ENCODE measurements around the gene FA2H.
"Not testable (repeated sequence)": the region's sequence is repeated elsewhere in the genome, so short reads cannot be mapped to it uniquely, and the experiment has no call there.

Gene FA2H

GRCh38 chr16:74724820-74725549 is 49.6 kb downstream of the FA2H start:
- no peak for DNase-seq (ENCODE audit: low read depth in 2 of 2)

GRCh38 chr16:74723256-74723655 is 51.4 kb downstream of the FA2H start:
- DNase-seq (ENCODE audit: low read depth in 2 of 2), result no peak

- not testable (repeated sequence) for DNase-seq (ENCODE audit: low read depth in 2 of 2)
These were observed 52.5 kb downstream of the FA2H start for GRCh38 chr16:74722156-74722555.

DNA sequence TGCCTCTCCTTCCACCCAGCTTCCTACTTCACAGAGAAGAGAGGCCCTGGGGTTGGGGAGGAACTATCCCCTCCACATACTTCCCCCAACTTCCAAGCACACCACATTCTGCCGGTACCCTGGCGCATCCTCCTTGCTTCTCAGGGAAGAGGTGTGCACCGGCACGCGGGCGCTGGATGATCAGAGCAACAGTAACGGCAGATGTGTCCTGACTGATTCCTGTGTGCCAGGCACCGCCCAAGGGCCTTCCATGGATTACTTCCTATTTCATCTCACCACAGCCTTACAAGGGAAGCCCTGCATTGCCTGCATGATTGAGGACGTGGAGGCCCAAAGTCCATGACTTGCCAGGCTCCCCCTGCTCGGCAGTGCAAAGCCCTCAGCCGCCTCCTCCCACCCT is 52.9 kb downstream of the FA2H start:
- DNase-seq (ENCODE audit: low read depth in 2 of 2), result no peak

GRCh38 chr16:74720579-74720978 is 54.0 kb downstream of the FA2H start:
- DNase-seq (ENCODE audit: low read depth in 2 of 2), result no peak

DNA sequence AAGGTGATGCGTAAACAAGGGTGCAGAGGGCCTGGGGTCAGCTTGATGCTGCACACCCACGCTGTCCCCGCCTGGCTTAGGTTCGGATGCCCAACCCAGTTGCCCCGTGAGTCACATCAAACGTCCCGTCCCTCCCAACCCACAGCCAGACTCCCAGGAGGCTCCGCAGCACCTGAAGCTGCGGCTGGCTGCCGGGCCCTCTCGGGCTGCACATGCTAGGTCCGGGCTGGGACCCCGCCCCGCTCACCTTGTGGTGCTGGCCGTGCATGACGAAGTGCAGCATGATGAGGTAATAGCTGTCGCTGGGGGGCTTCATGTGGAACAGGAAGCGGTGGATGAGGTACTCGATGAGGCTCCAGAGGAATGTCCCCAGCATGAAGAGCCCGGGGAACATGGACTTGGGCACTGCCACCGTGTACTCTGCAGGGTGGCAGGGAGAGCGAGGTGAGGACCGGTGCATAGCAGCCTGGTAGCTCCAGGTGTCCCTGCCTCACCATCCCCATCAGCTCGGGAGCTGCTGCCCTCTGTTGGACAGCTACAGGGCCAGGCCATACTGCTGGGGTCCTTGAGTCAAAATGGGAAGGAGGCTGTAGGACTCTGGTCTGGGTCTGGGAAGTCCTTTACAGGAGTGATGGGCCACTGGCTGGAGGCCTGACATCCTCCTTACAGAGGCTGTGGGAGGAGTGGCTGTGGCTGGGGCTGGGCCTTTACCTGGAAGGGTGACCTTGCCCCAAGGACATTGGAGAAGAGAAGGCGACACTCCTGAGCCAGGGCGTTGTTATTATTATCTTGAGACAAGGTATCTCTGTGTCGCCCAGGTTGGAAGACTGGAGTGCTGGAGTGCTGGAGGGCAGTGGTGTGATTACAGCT is 55.6 kb downstream of the FA2H start:
- no peak for DNase-seq (ENCODE audit: low read depth in 2 of 2)

GRCh38 chr16:74718140-74718539 is 56.5 kb downstream of the FA2H start:
- no peak for DNase-seq (ENCODE audit: low read depth in 2 of 2)

GRCh38 chr16:74717367-74717766 is 57.3 kb downstream of the FA2H start:
- DNase-seq (ENCODE audit: low read depth in 2 of 2), result no peak

- no peak for DNase-seq (ENCODE audit: low read depth in 2 of 2)
These were observed 58.3 kb downstream of the FA2H start for GRCh38 chr16:74716355-74716754.

- no peak for DNase-seq (ENCODE audit: low read depth in 2 of 2)
These were observed 60.7 kb downstream of the FA2H start for GRCh38 chr16:74713876-74714275.

- DNase-seq (ENCODE audit: low read depth in 2 of 2), result no peak
These were observed 61.3 kb downstream of the FA2H start for GRCh38 chr16:74713325-74713724.

DNA sequence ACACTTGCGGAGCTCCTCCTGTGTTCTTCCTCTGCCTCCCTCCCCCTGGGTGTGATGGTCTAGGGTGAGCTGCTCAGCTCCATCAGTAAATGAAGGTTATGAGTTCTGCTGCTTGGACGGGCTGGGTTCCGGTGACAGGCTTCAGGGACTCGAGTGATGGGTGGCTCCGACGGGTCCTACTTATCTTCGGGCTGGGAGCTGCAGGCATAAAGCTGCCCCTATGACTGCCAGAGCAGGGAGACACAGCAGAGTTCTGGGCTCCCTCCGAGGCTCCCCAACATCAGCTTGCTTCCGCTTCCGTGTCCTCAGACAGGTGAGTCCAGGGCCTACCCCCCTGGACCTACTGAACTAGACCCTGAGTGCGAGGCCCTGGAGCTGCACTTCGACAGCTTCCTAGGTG is 62.7 kb downstream of the FA2H start:
- DNase-seq (ENCODE audit: low read depth in 2 of 2), result no peak

GRCh38 chr16:74710401-74710800 is 64.2 kb downstream of the FA2H start:
- no peak for DNase-seq (ENCODE audit: low read depth in 2 of 2)

- DNase-seq (ENCODE audit: low read depth in 2 of 2), result peak; percentile 56 to 67
These were observed 65.2 kb downstream of the FA2H start for GRCh38 chr16:74709441-74709877.

DNA sequence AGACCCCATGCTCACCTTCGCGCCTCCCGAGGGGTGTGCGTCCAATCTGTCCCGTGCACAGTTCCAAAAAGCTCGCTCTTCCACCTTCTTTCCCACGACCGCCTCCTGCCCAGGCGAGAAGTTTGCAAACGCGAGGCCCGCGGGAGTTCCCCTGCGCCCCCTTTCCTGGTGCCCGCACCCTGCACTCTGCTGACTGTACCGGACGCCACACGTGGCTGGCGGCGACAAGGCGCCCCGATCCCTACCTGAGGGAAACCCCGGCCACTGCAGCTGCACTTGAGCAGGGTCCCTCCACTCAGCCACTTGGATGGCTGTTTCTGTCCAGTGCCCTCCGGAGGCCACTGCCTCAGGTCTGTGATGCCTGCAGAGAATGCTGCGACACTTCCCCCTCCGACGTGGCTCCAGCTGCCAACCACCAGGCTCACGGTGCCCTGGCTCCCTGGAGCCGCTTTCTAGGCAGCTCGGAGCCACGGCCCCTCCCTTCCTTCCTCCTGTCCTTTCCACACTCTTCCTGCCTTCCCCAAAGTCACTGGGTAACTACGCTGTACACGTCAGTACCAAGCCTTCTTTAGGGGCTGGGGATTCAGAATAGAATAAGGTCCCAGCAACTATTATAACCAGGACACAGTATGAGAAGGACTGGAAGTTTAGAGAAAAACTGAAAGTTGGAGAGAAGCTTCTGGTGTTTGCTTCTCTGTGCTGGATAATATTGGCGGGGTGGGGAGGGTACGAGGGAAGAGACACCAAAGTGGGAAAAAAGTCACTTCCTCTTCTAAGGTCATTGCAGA is 74.0 kb downstream of the FA2H start, which contains the start of gene MLKL:
Gene MLKL, minus strand, starts transcription at position 425 of the 788 bp plus-strand sequence. CDS start 5,105 bp downstream, outside the sequence.
- DNase-seq (ENCODE audit: low read depth in 2 of 2), result peak; percentile 20 to 30

- no peak for DNase-seq (ENCODE audit: low read depth in 2 of 2)
These were observed 74.5 kb downstream of the FA2H start for GRCh38 chr16:74700116-74700437.

- no peak for DNase-seq (ENCODE audit: low read depth in 2 of 2)
These were observed 75.0 kb downstream of the FA2H start for GRCh38 chr16:74699666-74700065.

DNA sequence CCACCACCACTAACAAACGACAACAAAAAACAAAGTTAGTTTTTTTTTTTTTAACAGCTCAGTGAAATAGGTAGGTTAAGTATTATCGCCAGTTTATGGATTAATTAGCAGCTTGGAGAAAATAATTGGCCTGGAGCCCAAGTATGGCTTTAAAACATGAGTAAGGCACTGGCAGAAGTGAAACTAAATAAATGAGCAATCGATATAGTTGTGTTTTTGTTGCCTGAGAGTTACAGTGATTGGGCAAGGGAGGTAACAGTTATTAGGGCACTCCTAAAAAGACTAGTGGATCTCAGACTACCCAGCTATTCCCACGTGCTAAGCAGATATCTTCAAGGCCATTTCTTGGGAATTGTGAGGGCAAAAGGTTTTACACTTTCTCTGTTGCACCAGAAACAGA is 76.4 kb downstream of the FA2H start:
- DNase-seq (ENCODE audit: low read depth in 2 of 2), result no peak

DNA sequence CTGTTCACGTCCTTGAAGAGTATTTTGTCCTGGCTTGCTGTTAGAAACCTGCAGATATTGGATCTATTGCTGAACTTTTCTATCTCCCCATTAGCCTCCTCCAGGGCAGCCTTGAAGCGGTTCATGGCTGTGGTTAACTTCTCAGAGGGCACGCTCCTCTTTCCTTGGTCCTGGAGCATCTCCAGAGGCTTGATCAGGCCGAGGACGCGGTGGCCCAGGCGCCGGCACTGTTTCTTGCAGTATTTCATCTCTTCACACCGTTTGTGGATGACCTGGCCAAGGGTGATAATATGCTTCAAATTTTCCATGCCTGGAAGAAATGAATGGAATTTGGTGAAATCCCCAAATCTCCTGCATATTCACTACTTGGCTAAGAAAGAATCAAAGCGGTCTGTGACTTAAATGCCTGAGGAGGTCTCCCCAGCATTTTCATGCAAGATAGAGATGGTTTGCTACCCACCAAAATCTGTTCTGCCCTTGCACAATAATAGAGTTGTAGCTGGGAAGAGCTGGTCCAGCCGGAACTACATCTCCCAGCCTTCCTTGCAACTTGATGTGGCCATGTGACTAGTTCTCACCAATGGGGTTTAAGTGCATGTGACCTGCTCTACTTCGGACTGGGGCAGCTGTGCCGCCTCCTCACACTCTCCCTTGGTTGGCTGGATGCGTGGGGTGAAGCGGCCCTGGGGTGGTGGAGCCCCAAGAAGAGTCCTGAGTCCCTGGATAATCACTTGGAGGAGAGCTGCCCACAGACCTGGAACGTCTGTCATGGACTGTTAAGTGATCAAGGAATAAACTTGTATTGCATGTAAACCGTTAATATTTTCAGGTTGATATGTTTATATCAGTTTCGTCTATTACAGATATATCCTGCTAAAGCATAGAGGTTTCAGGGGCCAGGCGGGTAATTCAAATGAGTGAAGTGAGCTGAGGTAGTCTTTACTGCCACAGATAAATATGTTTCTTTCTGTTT is 78.9 kb downstream of the FA2H start:
- peak in 1 of 2 donors; percentile 24 for DNase-seq (ENCODE audit: low read depth in 2 of 2)

DNA sequence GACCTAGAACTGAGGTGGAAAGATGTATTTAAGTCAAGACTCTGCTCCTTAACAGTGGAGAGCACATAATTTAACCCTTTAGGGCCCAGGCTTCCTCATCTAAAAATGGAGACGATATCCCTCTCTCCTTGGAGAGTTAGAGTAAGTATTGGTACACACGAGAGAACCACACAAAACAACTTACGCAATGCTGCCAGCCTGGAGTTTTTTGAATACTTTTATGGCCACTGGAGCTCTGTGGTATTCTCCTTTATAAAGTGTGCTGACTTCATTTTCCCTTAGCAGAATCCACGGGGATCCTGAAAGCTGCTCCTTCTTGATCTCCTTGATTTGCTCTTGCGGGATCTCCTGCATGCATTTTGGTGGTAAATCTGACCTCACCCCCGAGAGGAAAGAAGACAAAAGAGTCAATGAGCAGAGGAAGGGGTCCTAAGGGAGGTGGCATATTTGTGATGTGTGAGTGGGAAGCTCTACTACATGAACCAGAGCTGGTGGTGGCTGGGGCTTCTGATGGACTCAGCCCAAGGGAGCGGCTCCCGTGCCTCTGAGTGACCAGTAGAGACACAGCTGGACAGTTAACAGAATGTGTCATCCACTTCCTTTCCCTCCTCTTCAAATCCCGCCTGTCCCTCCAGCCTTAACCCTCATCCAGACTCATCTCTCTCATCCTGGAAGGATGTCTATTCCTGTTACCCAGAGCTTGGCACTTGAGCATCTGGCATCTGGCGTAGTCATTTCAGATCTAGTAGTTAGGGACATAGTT is 83.3 kb downstream of the FA2H start:
- no peak for DNase-seq (ENCODE audit: low read depth in 2 of 2)
